Endothelial cell (in vitro differentiated cells): Measurements from ENCODE around the gene MAP4K5. TPM values are rescaled to one million over a fixed set of nuclear protein-coding genes. Genes with fewer than 3 reads are reported as not detected.

ENCODE experiments used
- DNase-seq: peaks from one replicate; pipeline ENCODE4 v3.0.0; 2021; ENCODE audit warnings: low spot score
- H3K27ac Mint-ChIP-seq: one replicate; pipeline ENCODE4 v1.8.0; 2021; ENCODE audit warnings: mixed read lengths, inconsistent platforms; ENCODE audit not compliant: unreplicated experiment
- H3K27me3 Mint-ChIP-seq: one replicate; pipeline ENCODE4 v1.8.0; 2021; ENCODE audit warnings: mild to moderate bottlenecking, moderate library complexity, mixed read lengths, inconsistent platforms; ENCODE audit not compliant: unreplicated experiment
- H3K36me3 Mint-ChIP-seq: one replicate; pipeline ENCODE4 v1.8.0; 2021; ENCODE audit warnings: mild to moderate bottlenecking, low read depth, mixed read lengths, inconsistent platforms; ENCODE audit not compliant: unreplicated experiment
- H3K4me1 Mint-ChIP-seq: one replicate; pipeline ENCODE4 v1.8.0; 2021; ENCODE audit warnings: mild to moderate bottlenecking, mixed read lengths, inconsistent platforms; ENCODE audit not compliant: unreplicated experiment
- H3K4me3 Mint-ChIP-seq: one replicate; pipeline ENCODE4 v1.8.0; 2021; ENCODE audit warnings: mild to moderate bottlenecking, mixed read lengths, inconsistent platforms; ENCODE audit not compliant: unreplicated experiment
- H3K9me3 Mint-ChIP-seq: one replicate; pipeline ENCODE4 v1.8.0; 2021; ENCODE audit warnings: mixed read lengths, inconsistent platforms; ENCODE audit not compliant: unreplicated experiment
- total RNA-seq: library from RNA; stranded (reverse); fragmentation: NEBNext Ultra II Directional; extraction: Animal tissue kit (Norgen Biotek cat#: 25700); gene quantifications from one replicate; pipeline ENCODE4 v1.2.1, GENCODE V29; 2021; ENCODE audit not compliant: unreplicated experiment
- TF ChIP-seq, protein P1 (sequence below): fragments of 200-600 bp; sonication (generic); IDR thresholded peaks from one replicate; pipeline ENCODE4 v1.5.0; 2021; ENCODE audit warnings: antibody characterized with exemption; ENCODE audit not compliant: unreplicated experiment

MAP4K5 gene
- total RNA-seq, 1 donor from 2014 or later = 99.3 TPM

DNA sequence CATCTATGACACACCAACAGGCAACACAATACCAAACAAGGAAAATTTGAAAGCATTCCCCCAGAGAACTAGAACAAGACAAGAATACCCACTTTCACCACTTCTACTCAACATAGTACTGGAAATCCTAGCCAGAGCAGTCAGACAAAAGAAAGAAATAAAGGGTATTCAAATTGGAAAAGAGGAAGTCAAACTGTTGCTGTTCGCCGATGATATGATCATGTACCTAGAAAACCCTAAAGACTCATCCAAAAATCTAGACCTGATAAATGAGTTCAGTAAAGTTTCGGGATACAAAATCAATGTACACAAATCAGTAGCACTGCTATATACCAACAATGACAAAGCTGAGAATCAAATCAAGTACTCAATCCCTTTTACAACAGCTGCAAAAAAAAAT is 19.5 kb upstream of the MAP4K5 start:
- no peak for DNase-seq
- Mint-ChIP-seq H3K27me3 (peaks cover 4% of the 10 kb centered on the region), H3K36me3 (no peaks in the 10 kb centered on the region), H3K4me3 (no peak overlapping the region), H3K4me1 (peaks cover 3% of the 10 kb centered on the region), H3K27ac (no peak overlapping the region), H3K9me3 (no peaks in the 10 kb centered on the region)
- TF ChIP-seq, protein P1, sequence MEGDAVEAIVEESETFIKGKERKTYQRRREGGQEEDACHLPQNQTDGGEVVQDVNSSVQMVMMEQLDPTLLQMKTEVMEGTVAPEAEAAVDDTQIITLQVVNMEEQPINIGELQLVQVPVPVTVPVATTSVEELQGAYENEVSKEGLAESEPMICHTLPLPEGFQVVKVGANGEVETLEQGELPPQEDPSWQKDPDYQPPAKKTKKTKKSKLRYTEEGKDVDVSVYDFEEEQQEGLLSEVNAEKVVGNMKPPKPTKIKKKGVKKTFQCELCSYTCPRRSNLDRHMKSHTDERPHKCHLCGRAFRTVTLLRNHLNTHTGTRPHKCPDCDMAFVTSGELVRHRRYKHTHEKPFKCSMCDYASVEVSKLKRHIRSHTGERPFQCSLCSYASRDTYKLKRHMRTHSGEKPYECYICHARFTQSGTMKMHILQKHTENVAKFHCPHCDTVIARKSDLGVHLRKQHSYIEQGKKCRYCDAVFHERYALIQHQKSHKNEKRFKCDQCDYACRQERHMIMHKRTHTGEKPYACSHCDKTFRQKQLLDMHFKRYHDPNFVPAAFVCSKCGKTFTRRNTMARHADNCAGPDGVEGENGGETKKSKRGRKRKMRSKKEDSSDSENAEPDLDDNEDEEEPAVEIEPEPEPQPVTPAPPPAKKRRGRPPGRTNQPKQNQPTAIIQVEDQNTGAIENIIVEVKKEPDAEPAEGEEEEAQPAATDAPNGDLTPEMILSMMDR = no peak

DNA sequence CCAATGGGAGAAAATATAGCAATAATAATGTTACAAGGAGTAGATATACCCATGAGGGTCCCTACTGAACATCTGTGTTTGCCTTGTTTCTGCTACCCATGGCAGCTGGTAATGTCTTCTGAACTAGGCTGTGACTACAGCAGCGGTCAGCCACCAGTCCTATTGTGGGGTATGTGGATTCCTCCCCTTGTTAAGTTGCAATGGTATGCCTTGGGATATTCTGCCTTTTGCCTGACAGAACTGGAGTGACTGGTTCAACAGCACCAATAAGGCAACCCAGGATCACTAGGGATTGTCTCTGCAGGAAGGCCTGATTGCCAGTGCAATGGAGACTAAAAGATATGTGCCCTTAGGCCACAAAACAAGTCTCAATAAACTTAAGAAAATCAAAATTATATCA is 17.9 kb upstream of the MAP4K5 start:
- peaks cover 4% of the 10 kb centered on the region for H3K27me3 Mint-ChIP-seq
- no peaks in the 10 kb centered on the region for H3K9me3 Mint-ChIP-seq
- no peak overlapping the region for H3K27ac Mint-ChIP-seq
- TF ChIP-seq, protein P1 = no peak
- DNase-seq = no peak
- no peaks in the 10 kb centered on the region for H3K36me3 Mint-ChIP-seq
- H3K4me3 Mint-ChIP-seq = no peak overlapping the region
- peaks cover 3% of the 10 kb centered on the region for H3K4me1 Mint-ChIP-seq

DNA sequence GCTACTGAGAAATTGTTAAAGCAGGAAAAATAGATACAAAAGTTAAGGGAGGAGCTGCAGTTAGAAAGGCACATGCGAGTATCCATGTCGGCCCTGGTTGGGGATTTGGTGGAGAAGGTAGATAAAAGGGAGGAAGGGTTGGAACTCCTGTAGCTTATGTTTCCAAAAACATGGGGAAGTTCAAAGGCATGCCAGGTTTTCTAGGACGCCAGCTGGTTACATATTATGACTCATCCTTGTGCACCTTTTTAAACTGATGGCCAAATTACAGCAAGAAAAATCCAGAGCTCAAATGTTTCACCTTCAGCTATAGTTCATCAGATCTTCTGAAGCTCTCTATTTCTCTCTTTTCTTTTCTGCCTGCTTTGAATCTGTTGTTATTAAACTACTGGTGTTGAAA is 13.2 kb upstream of the MAP4K5 start:
- DNase-seq = no peak

DNA sequence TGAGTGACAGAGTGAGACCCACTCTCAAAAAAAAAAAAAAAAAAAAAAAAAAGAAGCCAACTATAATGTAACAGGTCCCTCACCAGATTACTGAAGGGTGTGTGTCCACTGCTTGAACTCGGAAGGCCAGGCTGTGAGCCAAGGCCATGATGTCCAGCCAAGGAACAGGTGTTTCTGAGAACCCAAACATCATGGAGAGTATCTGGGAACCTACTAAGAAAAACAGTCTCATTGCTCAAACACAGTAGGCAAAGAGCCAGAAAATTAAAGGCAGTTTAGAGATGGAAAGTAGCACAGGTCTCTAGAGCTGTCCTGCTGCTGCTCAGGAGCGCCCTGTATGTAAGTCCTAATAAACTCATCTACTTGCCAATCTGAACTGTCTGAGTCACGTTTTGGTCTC is 12.5 kb upstream of the MAP4K5 start:
- Mint-ChIP-seq H3K9me3 (no peaks in the 10 kb centered on the region), H3K27ac (no peak overlapping the region), H3K4me1 (peaks cover 3% of the 10 kb centered on the region), H3K4me3 (no peak overlapping the region), H3K27me3 (peaks cover 2% of the 10 kb centered on the region), H3K36me3 (no peaks in the 10 kb centered on the region)
- no peak for DNase-seq
- TF ChIP-seq, protein P1 = no peak

More for the DNA sequence above, 13.2 kb upstream of the MAP4K5 start:
- H3K36me3 Mint-ChIP-seq = no peaks in the 10 kb centered on the region
- H3K27me3 Mint-ChIP-seq = peaks cover 2% of the 10 kb centered on the region
- TF ChIP-seq, protein P1 = no peak
- H3K27ac Mint-ChIP-seq = no peak overlapping the region
- no peak overlapping the region for H3K4me3 Mint-ChIP-seq
- H3K9me3 Mint-ChIP-seq = no peaks in the 10 kb centered on the region
- peaks cover 3% of the 10 kb centered on the region for H3K4me1 Mint-ChIP-seq

DNA sequence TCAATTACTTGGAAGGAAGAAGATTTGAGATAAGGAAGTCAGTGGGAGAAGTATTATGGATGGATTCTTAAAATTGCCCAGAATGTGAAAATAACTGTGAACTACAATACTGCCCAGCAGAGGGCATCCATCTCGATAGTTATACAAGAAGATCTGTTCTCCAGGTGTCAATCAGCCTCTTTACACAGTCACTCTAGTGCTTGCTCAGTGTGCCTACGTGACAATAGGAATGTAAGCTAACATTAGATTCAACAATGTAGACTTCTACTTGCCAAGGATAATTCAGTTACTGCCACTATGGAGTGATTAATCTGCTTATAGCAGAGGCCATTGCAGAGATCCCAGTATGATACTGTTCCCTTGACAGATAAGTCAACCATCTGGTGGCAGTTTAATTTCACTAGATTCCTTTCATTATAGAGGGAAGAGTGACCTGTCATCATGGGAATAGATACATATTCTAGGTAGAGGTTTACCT is 10.6 kb upstream of the MAP4K5 start:
- Mint-ChIP-seq H3K4me3 (no peak overlapping the region), H3K27ac (no peak overlapping the region)
- peak; percentile 48 for DNase-seq

More for the DNA sequence above, 10.6 kb upstream of the MAP4K5 start:
- peaks cover 4% of the 10 kb centered on the region for H3K9me3 Mint-ChIP-seq
- H3K4me1 Mint-ChIP-seq = peaks cover 3% of the 10 kb centered on the region
- TF ChIP-seq, protein P1 = peak; percentile 72
- H3K36me3 Mint-ChIP-seq = peaks cover 3% of the 10 kb centered on the region
- H3K27me3 Mint-ChIP-seq = no peaks in the 10 kb centered on the region
